ENCODE measurements around the gene FRS2. TPM values are rescaled to one million over a fixed set of nuclear protein-coding genes. Genes with fewer than 3 reads are reported as not detected.
A peak's percentile ranks its signal among the peaks of the same experiment; 100 is the strongest.

The FRS2 gene, protein sequence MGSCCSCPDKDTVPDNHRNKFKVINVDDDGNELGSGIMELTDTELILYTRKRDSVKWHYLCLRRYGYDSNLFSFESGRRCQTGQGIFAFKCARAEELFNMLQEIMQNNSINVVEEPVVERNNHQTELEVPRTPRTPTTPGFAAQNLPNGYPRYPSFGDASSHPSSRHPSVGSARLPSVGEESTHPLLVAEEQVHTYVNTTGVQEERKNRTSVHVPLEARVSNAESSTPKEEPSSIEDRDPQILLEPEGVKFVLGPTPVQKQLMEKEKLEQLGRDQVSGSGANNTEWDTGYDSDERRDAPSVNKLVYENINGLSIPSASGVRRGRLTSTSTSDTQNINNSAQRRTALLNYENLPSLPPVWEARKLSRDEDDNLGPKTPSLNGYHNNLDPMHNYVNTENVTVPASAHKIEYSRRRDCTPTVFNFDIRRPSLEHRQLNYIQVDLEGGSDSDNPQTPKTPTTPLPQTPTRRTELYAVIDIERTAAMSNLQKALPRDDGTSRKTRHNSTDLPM
- 10 to 100 TPM; 25.3 to 51.7 (median 31.8) TPM for total RNA-seq
- 1 to 10 TPM; 3.4 to 4.8 (median 4.3) TPM for polyA plus RNA-seq
- long read RNA-seq, donor 1, partial matches to known transcripts = 0 of 3 reads
- long read RNA-seq, donor 1, other reads (novel, unspliced or antisense) = 0 of 3 reads
- long read RNA-seq, donor 2 = 0 reads

DNA sequence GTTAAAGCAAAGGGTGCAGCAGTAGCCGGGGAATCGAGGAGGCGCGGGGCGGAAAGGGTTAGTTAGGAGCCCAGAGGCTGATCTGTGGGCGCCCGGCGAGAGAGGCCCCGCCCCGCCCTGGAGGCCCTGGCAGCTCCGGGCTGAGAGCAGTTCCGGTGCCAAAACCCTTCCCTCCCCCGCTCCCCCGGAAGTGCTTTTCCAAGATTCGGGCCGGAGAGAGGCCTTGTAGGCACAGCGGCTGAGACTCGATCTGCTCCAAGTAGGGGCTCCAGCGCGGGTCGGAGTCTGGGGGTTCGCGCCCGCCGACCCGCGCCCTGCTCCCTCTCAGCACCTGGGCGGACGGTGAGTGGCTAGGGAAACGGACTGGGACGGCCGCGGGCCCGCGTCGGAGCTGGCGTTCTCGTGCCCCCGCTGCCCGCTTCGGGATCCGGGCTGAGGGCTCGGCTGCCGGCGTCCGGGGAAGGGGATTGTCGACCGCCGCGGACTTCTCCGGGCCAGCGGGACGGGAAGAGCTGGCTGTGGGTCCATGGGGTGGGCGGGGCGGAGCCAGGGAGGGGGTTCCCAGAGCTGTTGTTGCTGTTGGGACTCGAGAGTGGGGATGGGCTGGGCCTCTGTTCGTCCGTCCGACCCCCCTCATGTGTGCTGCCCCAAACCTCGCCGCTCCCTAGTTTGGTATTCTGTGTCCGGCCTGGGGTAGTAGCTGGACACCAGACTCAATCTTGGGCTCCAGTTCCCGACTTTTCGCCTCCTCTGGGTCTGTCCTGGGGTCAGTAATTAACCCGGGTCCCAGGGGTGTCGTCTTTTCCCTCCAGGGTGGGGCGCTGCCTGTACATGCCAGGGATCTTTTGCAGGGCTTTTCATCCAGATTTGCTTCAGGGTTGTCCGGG lies at the start of gene FRS2:
Gene FRS2 (plus strand): TSS at position 200 of the 887 bp plus-strand sequence. CDS start 98,643 bp downstream, outside the sequence.
- intact Hi-C loops (cut with DNase I; ENCODE audit: low total_unique reads) = no loop called here
- peak; percentile 97 for DNase-seq
- Histone ChIP-seq H3K27ac (peak within 1 kb of the TSS; percentile 70 to 94 (median 93)), H3K4me1 (peaks cover 18 to 78% (median 60%) of the 10 kb centered on the region in 6 donors), H3K9me3 (no peaks in the 10 kb centered on the region), H3K36me3 (no peaks in the 10 kb centered on the region), H3K27me3 (replicated peaks in 1 of 7) (no peaks in the 10 kb centered on the region), H3K4me3 (peak within 1 kb of the TSS; percentile 72 to 93 (median 90))
- TF ChIP-seq POLR2AphosphoS5 (IDR thresholded peaks at IDR 0.05) (peak; percentile 91 to 95 (median 92)), POLR2A (IDR thresholded peaks at IDR 0.05) (no peak)
- TF ChIP-seq, protein P1, sequence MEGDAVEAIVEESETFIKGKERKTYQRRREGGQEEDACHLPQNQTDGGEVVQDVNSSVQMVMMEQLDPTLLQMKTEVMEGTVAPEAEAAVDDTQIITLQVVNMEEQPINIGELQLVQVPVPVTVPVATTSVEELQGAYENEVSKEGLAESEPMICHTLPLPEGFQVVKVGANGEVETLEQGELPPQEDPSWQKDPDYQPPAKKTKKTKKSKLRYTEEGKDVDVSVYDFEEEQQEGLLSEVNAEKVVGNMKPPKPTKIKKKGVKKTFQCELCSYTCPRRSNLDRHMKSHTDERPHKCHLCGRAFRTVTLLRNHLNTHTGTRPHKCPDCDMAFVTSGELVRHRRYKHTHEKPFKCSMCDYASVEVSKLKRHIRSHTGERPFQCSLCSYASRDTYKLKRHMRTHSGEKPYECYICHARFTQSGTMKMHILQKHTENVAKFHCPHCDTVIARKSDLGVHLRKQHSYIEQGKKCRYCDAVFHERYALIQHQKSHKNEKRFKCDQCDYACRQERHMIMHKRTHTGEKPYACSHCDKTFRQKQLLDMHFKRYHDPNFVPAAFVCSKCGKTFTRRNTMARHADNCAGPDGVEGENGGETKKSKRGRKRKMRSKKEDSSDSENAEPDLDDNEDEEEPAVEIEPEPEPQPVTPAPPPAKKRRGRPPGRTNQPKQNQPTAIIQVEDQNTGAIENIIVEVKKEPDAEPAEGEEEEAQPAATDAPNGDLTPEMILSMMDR (IDR thresholded peaks at IDR 0.05 in 8 of 11, conservative IDR thresholded peaks at IDR 0.05 in 3 of 11) = peak in 1 of 11 experiments; percentile 4
- 0 to 1% (median 1%) methylated on average over 54 to 68 of the region's 68 CpGs for WGBS, 5 donors

DNA sequence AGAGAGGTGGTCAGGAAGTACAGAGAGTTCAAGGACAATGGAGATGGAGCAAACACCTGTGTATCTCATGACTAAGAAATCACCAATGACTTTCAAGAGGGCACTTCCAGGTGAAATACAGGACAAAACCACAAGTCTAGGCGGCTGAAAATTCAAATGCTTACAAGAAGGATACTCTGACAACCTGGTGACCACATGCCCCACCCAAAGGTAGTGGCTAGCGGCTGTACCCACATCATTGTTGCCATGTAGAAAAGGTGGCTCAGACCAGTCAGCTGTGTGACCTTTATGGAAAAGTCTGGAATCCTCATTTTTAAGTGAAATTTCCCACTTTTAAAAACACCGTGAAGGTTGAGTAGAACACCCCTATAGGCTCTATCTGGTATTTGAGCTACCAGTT lies 48.6 kb upstream of the FRS2 start:
- TF ChIP-seq POLR2A (IDR thresholded peaks at IDR 0.05) = no peak
- TF ChIP-seq POLR2AphosphoS5 (IDR thresholded peaks at IDR 0.05) = no peak
- TF ChIP-seq, protein P1 (IDR thresholded peaks at IDR 0.05 in 8 of 11, conservative IDR thresholded peaks at IDR 0.05 in 3 of 11) = no peak
- no peak for DNase-seq
- Histone ChIP-seq H3K27me3 (replicated peaks in 1 of 7) (no peaks in the 10 kb centered on the region), H3K4me1 (no peaks in the 10 kb centered on the region), H3K4me3 (no peak overlapping the region), H3K36me3 (no peaks in the 10 kb centered on the region), H3K27ac (no peak overlapping the region), H3K9me3 (no peaks in the 10 kb centered on the region)
- 92 to 97% (median 94%) methylated on average over 3 of the region's 3 CpGs for WGBS, 5 donors
- intact Hi-C loops (cut with DNase I; ENCODE audit: low total_unique reads) = no loop called here

DNA sequence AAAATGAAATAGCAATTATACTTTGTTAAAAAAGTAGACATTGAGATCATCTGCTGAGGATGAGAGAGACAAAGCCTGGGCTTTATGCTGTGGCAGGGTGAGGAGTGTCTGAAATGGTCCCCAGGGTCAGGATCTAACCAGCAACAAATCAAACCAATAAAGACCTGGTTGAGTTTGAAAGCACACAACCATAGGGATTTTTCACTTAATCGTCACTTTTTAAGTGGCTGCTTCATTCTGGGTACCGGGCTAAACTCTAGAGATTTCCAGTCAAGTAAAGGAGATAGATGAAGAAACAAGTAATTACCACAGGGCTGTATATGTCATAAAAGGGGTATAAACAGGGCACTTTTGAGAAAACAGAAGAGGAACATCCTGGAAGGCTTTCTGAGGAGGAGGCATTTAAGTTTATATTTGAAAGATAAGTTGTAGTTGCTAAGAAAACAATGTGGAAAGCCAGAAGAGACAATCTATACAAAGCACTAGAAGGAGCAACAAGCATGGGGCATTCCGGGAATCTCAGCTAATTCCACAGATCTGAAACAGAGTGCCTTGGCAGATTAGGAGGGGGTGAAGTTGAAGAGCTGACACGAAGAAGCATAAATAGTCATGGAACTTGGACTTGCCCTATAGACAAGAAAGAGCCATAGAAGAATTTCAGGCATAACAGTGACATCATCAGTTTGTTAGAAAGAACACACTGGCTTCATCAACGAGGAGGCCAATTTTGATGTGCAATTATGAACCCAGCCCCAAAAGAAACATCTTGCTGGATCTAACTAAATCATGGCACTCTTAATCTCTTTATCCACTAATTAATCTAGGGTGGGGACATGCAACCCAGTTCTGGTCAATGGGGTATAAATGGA lies 46.9 kb upstream of the FRS2 start:
- WGBS, 5 donors = 88 to 97% (median 91%) methylated on average over 5 of the region's 5 CpGs
- Histone ChIP-seq H3K27me3 (replicated peaks in 1 of 7) (no peaks in the 10 kb centered on the region), H3K27ac (no peak overlapping the region), H3K4me3 (no peak overlapping the region), H3K4me1 (no peaks in the 10 kb centered on the region), H3K36me3 (no peaks in the 10 kb centered on the region), H3K9me3 (no peaks in the 10 kb centered on the region)
- intact Hi-C loops (cut with DNase I; ENCODE audit: low total_unique reads) = no loop called here
- no peak for DNase-seq
- TF ChIP-seq POLR2A (IDR thresholded peaks at IDR 0.05) = no peak
- TF ChIP-seq, protein P1 (IDR thresholded peaks at IDR 0.05 in 8 of 11, conservative IDR thresholded peaks at IDR 0.05 in 3 of 11) = no peak
- no peak for TF ChIP-seq POLR2AphosphoS5 (IDR thresholded peaks at IDR 0.05)

All from spleen (tissue), 13 donors.